ENCODE data around the gene NALCN.

The NALCN gene

GRCh38 chr13:101451641-101452040 lies 35.3 kb upstream of the NALCN start:
- Histone ChIP-seq H3K9me2 (replicated peaks; ENCODE audit: insufficient read depth, low read length) (no peaks in the 10 kb centered on the region), H3K4me2 (ENCODE audit: low read depth, low read length, poor library complexity, severe bottlenecking) (no peak overlapping the region), H3K27ac (ENCODE audit: low read depth, low read length) (no peak overlapping the region), H3K27me3 (ENCODE audit: low read length) (no peaks in the 10 kb centered on the region), H3F3A (ENCODE audit: insufficient read depth) (no peaks in the 10 kb centered on the region), H3K79me2 (ENCODE audit: insufficient read depth, low read length) (no peaks in the 10 kb centered on the region), H4K20me1 (ENCODE audit: low read depth, low read length) (no peaks in the 10 kb centered on the region), H2AFZ (ENCODE audit: low read depth, low read length, severe bottlenecking) (no peak overlapping the region), H3K36me3 (ENCODE audit: low read length) (no peaks in the 10 kb centered on the region), H3K9me3 (ENCODE audit: insufficient read depth, low read length) (no peaks in the 10 kb centered on the region), H3K4me3 (ENCODE audit: insufficient read depth, low read length, poor library complexity, severe bottlenecking) (no peak overlapping the region), H3K9ac (ENCODE audit: low read length) (no peak overlapping the region)
- TF ChIP-seq CTCF (IDR thresholded peaks at IDR 0.05; ENCODE audit: insufficient read depth, low read length, poor library complexity, severe bottlenecking) = no peak
- no peak for TF ChIP-seq EZH2phosphoT487 (conservative IDR thresholded peaks at IDR 0.05; ENCODE audit: low read length)

DNA sequence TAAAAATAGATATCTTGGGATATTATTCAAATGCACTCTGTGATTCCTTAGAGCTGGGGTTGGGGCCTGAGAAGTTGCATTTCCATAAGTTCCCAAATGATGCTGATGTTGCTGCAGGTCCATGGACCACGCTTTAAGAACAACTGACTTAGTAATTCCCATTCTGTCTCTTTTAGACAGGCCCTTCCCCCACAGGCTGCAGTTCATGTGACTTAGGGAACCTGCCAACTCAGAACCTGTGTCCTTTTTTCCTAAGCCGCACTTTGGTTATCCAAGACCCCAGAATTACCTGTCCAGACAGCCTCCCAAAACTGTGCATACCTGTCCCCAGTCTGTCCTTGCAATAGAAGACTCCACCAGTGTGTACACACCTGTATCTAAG lies 34.4 kb upstream of the NALCN start:
- H3K4me2 ChIP-seq (ENCODE audit: low read depth, low read length, poor library complexity, severe bottlenecking) = no peak overlapping the region
- no peaks in the 10 kb centered on the region for H3K79me2 ChIP-seq (ENCODE audit: insufficient read depth, low read length)
- H3K27me3 ChIP-seq (ENCODE audit: low read length) = no peaks in the 10 kb centered on the region
- no peaks in the 10 kb centered on the region for H3K9me2 ChIP-seq (replicated peaks; ENCODE audit: insufficient read depth, low read length)
- H3K36me3 ChIP-seq (ENCODE audit: low read length) = no peaks in the 10 kb centered on the region
- no peak overlapping the region for H2AFZ ChIP-seq (ENCODE audit: low read depth, low read length, severe bottlenecking)
- H4K20me1 ChIP-seq (ENCODE audit: low read depth, low read length) = no peaks in the 10 kb centered on the region
- H3K4me3 ChIP-seq (ENCODE audit: insufficient read depth, low read length, poor library complexity, severe bottlenecking) = no peak overlapping the region
- TF ChIP-seq CTCF (IDR thresholded peaks at IDR 0.05; ENCODE audit: insufficient read depth, low read length, poor library complexity, severe bottlenecking) (no peak), EZH2phosphoT487 (conservative IDR thresholded peaks at IDR 0.05; ENCODE audit: low read length) (no peak)
- H3K9me3 ChIP-seq (ENCODE audit: insufficient read depth, low read length) = no peaks in the 10 kb centered on the region
- H3K9ac ChIP-seq (ENCODE audit: low read length) = no peak overlapping the region
- no peaks in the 10 kb centered on the region for H3F3A ChIP-seq (ENCODE audit: insufficient read depth)
- H3K27ac ChIP-seq (ENCODE audit: low read depth, low read length) = no peak overlapping the region

DNA sequence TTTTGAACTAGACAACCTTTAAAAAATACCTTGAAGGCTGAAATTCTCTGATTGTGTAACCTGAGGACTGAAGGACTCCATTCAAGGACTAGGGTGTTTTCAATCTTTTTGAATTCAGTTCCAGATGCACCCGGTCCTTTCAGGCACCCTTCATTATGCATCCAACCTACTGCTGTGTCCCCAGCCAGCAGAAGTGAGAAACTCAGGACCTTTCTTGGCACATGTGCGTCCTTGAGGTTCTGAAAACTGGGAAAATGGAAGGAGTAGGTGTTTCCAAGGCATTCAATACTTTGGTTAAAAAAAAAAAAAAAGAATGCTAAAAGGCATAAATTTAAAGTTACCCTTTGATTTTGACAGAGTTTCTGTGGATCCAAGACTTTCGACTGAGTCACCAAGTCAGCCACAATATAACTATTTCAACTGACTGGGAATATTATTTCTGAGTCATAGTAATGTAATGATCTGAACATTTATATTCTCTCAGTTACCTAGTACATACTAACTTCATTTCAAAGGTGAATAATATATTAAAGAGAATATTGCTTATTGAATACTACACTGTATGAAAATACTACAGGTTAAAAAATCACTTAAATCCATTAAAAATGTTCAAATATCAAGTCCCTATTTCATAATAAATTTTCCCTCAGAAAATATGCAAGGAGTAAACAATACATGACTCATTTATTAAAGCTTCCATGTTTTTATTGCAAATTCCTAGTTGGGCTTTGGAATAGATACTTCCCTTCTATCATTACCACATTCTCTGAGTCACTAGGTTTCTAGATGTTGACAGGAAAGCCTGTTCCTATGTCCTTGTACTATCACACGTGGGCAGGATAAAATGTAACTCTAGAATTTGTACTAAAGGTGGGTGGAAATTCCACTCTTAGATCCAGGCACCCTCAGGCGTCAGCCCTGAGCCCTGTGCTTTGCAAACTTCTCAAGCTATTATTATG lies 33.8 kb upstream of the NALCN start:
- Histone ChIP-seq H3F3A (ENCODE audit: insufficient read depth) (no peaks in the 10 kb centered on the region), H3K9me2 (replicated peaks; ENCODE audit: insufficient read depth, low read length) (no peaks in the 10 kb centered on the region), H3K27ac (ENCODE audit: low read depth, low read length) (no peak overlapping the region), H3K79me2 (ENCODE audit: insufficient read depth, low read length) (no peaks in the 10 kb centered on the region), H3K4me2 (ENCODE audit: low read depth, low read length, poor library complexity, severe bottlenecking) (no peak overlapping the region), H4K20me1 (ENCODE audit: low read depth, low read length) (no peaks in the 10 kb centered on the region), H3K27me3 (ENCODE audit: low read length) (no peaks in the 10 kb centered on the region), H3K36me3 (ENCODE audit: low read length) (no peaks in the 10 kb centered on the region), H2AFZ (ENCODE audit: low read depth, low read length, severe bottlenecking) (no peak overlapping the region), H3K9ac (ENCODE audit: low read length) (no peak overlapping the region), H3K4me3 (ENCODE audit: insufficient read depth, low read length, poor library complexity, severe bottlenecking) (no peak overlapping the region), H3K9me3 (ENCODE audit: insufficient read depth, low read length) (no peaks in the 10 kb centered on the region)
- no peak for TF ChIP-seq CTCF (IDR thresholded peaks at IDR 0.05; ENCODE audit: insufficient read depth, low read length, poor library complexity, severe bottlenecking)
- TF ChIP-seq EZH2phosphoT487 (conservative IDR thresholded peaks at IDR 0.05; ENCODE audit: low read length) = no peak

Measured in SU-DHL-6 (cell line).